PC-3 (cell line): ENCODE results near the gene HNF1A. TPM values are rescaled to one million over a fixed set of nuclear protein-coding genes. Genes with fewer than 3 reads are reported as not detected.

Experiments used
- ATAC-seq: fragments of 200-7000 bp; cut with Tn5 transposase; 2 replicates; pipeline ENCODE4 v1.9.1; 2020; ENCODE audit warnings: mild to moderate bottlenecking, moderate library complexity
- BruUV-seq: library from RNA; stranded (reverse); fragments of 400-500 nt; replicated peaks from 2 replicates; lab custom pipeline; 2021; lab: Mats Ljungman, UMichigan
- CTCF ChIA-PET: fragments of 300-600 bp; sonication (Branson Sonifier 250); formaldehyde crosslinking; loops from one replicate; lab custom pipeline; 2022; ENCODE audit warnings: antibody characterized with exemption; lab: Charles Lee
- POLR2A ChIA-PET: fragments of 300-600 bp; sonication (Branson Sonifier 250); formaldehyde crosslinking; loops from one replicate; lab custom pipeline; 2022; ENCODE audit warnings: antibody characterized with exemption; ENCODE audit not compliant: unreplicated experiment; lab: Charles Lee
- DNase-seq: peaks from one replicate; pipeline ENCODE4 v3.0.0-alpha.2; 2015
- H2AFZ ChIP-seq: fragments of 300-600 bp; sonication (generic); 2 replicates; pipeline ENCODE4 v1.6.0; 2016; ENCODE audit warnings: antibody characterized with exemption, low read length
- H3F3A ChIP-seq: fragments of 300-600 bp; sonication (generic); one replicate; pipeline ENCODE4 v1.6.0; 2017; ENCODE audit warnings: antibody characterized with exemption, low read length, control low read depth, mild to moderate bottlenecking; ENCODE audit not compliant: unreplicated experiment
- H3K27ac ChIP-seq: fragments of 300-600 bp; sonication (generic); 2 replicates; pipeline ENCODE4 v1.5.1; 2016; ENCODE audit warnings: mild to moderate bottlenecking, low read length
- H3K27me3 ChIP-seq: fragments of 300-600 bp; sonication (generic); 2 replicates; pipeline ENCODE4 v1.6.1; 2016; ENCODE audit warnings: low read length, mixed read lengths
- H3K36me3 ChIP-seq: fragments of 300-600 bp; sonication (generic); 2 replicates; pipeline ENCODE4 v1.6.1; 2016; ENCODE audit warnings: low read depth, mixed run types, low read length, mixed read lengths
- H3K4me1 ChIP-seq: fragments of 300-600 bp; sonication (generic); 2 replicates; pipeline ENCODE4 v1.5.1; 2016; ENCODE audit warnings: low read length; ENCODE audit not compliant: insufficient read depth
- H3K4me2 ChIP-seq: fragments of 300-600 bp; sonication (generic); 2 replicates; pipeline ENCODE4 v1.6.0; 2016; ENCODE audit warnings: low read length
- H3K4me3 ChIP-seq: fragments of 300-600 bp; sonication (generic); 2 replicates; pipeline ENCODE4 v1.5.1; 2016; ENCODE audit warnings: mild to moderate bottlenecking, low read length, mixed read lengths
- H3K79me2 ChIP-seq: fragments of 300-600 bp; sonication (generic); 2 replicates; pipeline ENCODE4 v1.6.1; 2017; ENCODE audit warnings: low read length, mixed read lengths
- H3K9ac ChIP-seq: fragments of 300-600 bp; sonication (generic); 2 replicates; pipeline ENCODE4 v1.6.0; 2016; ENCODE audit warnings: mild to moderate bottlenecking, low read length
- H3K9me2 ChIP-seq: fragments of 300-600 bp; sonication (generic); replicated peaks from 2 replicates; pipeline ENCODE4 v1.6.1; 2016; ENCODE audit warnings: mixed run types, low read length, mixed read lengths
- H3K9me3 ChIP-seq: fragments of 300-600 bp; sonication (generic); 2 replicates; pipeline ENCODE4 v1.6.1; 2016; ENCODE audit warnings: low read length, mixed read lengths
- H4K20me1 ChIP-seq: fragments of 300-600 bp; sonication (generic); 2 replicates; pipeline ENCODE4 v1.6.1; 2016; ENCODE audit warnings: low read length, mixed read lengths
- EZH2 ChIP-seq: fragments of 300-600 bp; sonication (generic); IDR thresholded peaks from one replicate; pipeline ENCODE4 v1.6.1; 2017; ENCODE audit warnings: antibody characterized with exemption, mild to moderate bottlenecking, low read length; ENCODE audit not compliant: unreplicated experiment
- EZH2phosphoT487 ChIP-seq: fragments of 300-600 bp; sonication (generic); IDR thresholded peaks from 2 replicates; pipeline ENCODE4 v1.6.1; 2018; ENCODE audit warnings: mild to moderate bottlenecking, antibody characterized with exemption, low read length, borderline replicate concordance
- intact Hi-C: fragments of 100-400 bp; cut with micrococcal nuclease; formaldehyde crosslinking; loops from 2 replicates; pipeline ENCODE4 v1.9.0; 2023
- total RNA-seq: library from RNA; depleted of rRNA; stranded (reverse); fragments of >200 nt; gene quantifications from 2 replicates; pipeline ENCODE4 v1.2.3, GENCODE V29; 2014
- TF ChIP-seq, protein P1 (sequence below): fragments of 300-600 bp; sonication (generic); conservative IDR thresholded peaks from 2 replicates; pipeline ENCODE4 v1.5.1; 2017; ENCODE audit warnings: antibody characterized with exemption, low read depth, mild to moderate bottlenecking, low read length

The HNF1A gene
- total RNA-seq, 1 experiment from 2014 or later = not detected

DNA sequence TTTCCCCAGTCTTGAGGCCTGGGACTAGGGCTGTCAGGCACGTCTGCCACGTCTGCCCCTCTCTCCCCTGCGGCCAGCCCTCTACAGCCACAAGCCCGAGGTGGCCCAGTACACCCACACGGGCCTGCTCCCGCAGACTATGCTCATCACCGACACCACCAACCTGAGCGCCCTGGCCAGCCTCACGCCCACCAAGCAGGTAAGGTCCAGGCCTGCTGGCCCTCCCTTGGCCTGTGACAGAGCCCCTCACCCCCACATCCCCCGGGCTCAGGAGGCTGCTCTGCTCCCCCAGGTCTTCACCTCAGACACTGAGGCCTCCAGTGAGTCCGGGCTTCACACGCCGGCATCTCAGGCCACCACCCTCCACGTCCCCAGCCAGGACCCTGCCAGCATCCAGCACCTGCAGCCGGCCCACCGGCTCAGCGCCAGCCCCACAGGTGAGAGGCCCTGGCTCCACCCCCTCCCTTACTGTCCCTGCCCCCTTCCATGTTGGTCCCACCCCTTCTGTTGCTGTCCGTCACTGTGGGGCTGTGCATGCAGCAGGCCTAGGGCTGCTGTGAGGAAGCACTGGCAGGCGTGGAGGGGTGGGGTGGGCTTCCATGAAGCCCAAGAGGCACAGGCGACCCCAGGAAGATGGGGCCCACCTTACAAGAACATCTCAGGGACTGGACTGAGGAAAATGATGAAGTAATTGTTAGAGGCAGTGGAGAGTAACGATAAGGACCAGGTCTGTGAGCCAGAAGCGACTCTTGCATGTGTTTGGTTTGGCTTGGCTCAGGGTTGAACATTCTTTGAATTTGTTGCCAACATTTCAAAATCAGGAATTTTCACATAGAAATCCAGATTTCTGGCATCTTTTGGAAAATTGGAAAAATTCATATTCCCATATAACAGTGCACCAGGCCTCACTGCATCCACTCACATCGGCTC is 21.1 kb downstream of the HNF1A start:
- Histone ChIP-seq H3K9ac (no peak overlapping the region), H4K20me1 (no peaks in the 10 kb centered on the region), H3F3A (no peaks in the 10 kb centered on the region), H3K4me2 (no peak overlapping the region), H3K79me2 (no peaks in the 10 kb centered on the region), H3K27me3 (no peaks in the 10 kb centered on the region), H3K36me3 (peaks cover 14% of the 10 kb centered on the region), H2AFZ (no peak overlapping the region), H3K9me2 (no peaks in the 10 kb centered on the region; the same call in 1 of the 2 replicates), H3K4me1 (no peaks in the 10 kb centered on the region), H3K27ac (no peak overlapping the region), H3K9me3 (no peaks in the 10 kb centered on the region), H3K4me3 (no peak overlapping the region)
- DNase-seq (no peak), ATAC-seq (no peak)
- CTCF ChIA-PET = no interaction called here
- POLR2A ChIA-PET = no interaction called here
- no TSS peak for BruUV-seq
- no peak for TF ChIP-seq EZH2
- TF ChIP-seq, protein P1, sequence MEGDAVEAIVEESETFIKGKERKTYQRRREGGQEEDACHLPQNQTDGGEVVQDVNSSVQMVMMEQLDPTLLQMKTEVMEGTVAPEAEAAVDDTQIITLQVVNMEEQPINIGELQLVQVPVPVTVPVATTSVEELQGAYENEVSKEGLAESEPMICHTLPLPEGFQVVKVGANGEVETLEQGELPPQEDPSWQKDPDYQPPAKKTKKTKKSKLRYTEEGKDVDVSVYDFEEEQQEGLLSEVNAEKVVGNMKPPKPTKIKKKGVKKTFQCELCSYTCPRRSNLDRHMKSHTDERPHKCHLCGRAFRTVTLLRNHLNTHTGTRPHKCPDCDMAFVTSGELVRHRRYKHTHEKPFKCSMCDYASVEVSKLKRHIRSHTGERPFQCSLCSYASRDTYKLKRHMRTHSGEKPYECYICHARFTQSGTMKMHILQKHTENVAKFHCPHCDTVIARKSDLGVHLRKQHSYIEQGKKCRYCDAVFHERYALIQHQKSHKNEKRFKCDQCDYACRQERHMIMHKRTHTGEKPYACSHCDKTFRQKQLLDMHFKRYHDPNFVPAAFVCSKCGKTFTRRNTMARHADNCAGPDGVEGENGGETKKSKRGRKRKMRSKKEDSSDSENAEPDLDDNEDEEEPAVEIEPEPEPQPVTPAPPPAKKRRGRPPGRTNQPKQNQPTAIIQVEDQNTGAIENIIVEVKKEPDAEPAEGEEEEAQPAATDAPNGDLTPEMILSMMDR = no peak
- no peak for TF ChIP-seq EZH2phosphoT487
- intact Hi-C loops = no loop called here

DNA sequence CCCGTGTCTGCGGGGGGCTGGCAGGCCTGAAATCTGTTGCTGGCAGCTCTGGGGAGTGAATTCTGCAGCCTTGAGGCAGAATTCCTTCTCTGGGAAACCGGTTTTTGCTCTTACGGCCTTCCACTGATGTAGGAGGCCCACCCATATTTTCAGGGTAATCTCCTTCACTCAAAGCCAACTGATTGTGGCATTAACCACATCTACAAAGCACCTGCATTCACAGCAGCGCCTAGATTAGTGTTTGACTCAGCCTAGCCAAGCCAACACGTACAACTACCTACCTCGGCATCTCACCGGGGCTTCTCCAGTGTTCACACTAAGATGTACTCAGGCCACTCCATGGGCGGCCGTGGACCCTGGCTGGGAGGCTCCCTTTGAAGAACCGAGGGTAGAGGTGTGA is 22.2 kb downstream of the HNF1A start:
- Histone ChIP-seq H3K4me1 (no peaks in the 10 kb centered on the region), H3K4me2 (no peak overlapping the region), H3K36me3 (peaks cover 18% of the 10 kb centered on the region), H4K20me1 (no peaks in the 10 kb centered on the region), H3K27me3 (no peaks in the 10 kb centered on the region), H3K9ac (no peak overlapping the region), H3K4me3 (no peak overlapping the region), H3K9me3 (no peaks in the 10 kb centered on the region), H3K27ac (no peak overlapping the region), H3K79me2 (no peaks in the 10 kb centered on the region), H3K9me2 (no peaks in the 10 kb centered on the region; the same call in 1 of the 2 replicates), H2AFZ (no peak overlapping the region), H3F3A (no peaks in the 10 kb centered on the region)
- TF ChIP-seq EZH2phosphoT487 = no peak
- TF ChIP-seq EZH2 = no peak
- TF ChIP-seq, protein P1 = no peak
- ATAC-seq = no peak
- POLR2A ChIA-PET = no interaction called here
- BruUV-seq = no TSS peak
- no peak for DNase-seq
- intact Hi-C loops = no loop called here
- CTCF ChIA-PET = no interaction called here

DNA sequence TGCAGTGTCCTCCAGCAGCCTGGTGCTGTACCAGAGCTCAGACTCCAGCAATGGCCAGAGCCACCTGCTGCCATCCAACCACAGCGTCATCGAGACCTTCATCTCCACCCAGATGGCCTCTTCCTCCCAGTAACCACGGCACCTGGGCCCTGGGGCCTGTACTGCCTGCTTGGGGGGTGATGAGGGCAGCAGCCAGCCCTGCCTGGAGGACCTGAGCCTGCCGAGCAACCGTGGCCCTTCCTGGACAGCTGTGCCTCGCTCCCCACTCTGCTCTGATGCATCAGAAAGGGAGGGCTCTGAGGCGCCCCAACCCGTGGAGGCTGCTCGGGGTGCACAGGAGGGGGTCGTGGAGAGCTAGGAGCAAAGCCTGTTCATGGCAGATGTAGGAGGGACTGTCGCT is 22.7 kb downstream of the HNF1A start:
- POLR2A ChIA-PET = no interaction called here

More for the DNA sequence above, 22.7 kb downstream of the HNF1A start:
- ATAC-seq (no peak), DNase-seq (no peak)
- Histone ChIP-seq H3K4me1 (no peaks in the 10 kb centered on the region), H3K27ac (no peak overlapping the region), H3K4me2 (no peak overlapping the region), H3K9me2 (no peaks in the 10 kb centered on the region), H3K9me3 (no peaks in the 10 kb centered on the region), H3K9ac (no peak overlapping the region), H4K20me1 (no peaks in the 10 kb centered on the region), H3K4me3 (no peak overlapping the region), H3K79me2 (no peaks in the 10 kb centered on the region), H3K36me3 (peaks cover 18% of the 10 kb centered on the region), H2AFZ (no peak overlapping the region), H3K27me3 (no peaks in the 10 kb centered on the region), H3F3A (no peaks in the 10 kb centered on the region)
- no TSS peak for BruUV-seq
- intact Hi-C loops = no loop called here
- TF ChIP-seq EZH2 (no peak), EZH2phosphoT487 (no peak)
- TF ChIP-seq, protein P1 = no peak
- CTCF ChIA-PET = interaction anchor here (0.8 kb wide), 1 partner anchor 29 kb away, joined by 5 read pairs; no protein-coding TSS in a partner anchor
